GM23338 (cell line): ENCODE measurements around the gene POTEG.
"Not testable (repeated sequence)": the region's sequence is repeated elsewhere in the genome, so short reads cannot be mapped to it uniquely, and the experiment has no call there.

ENCODE experiments used
- CREB1 ChIP-seq: fragments of 250-450 bp; sonication (Bioruptor Pico); IDR thresholded peaks from 2 replicates; pipeline ENCODE4 v1.5.0; 2020; ENCODE audit warnings: low read depth, mild to moderate bottlenecking, moderate library complexity
- EZH2 ChIP-seq: fragments of 200-600 bp; sonication (generic); IDR thresholded peaks from one replicate; pipeline ENCODE4 v1.8.0; 2017; ENCODE audit warnings: antibody characterized with exemption, mild to moderate bottlenecking, low read depth; ENCODE audit not compliant: unreplicated experiment
- EZH2phosphoT487 ChIP-seq: fragments of 200-600 bp; sonication (generic); IDR thresholded peaks from one replicate; pipeline ENCODE4 v1.8.1; 2018; ENCODE audit warnings: antibody characterized with exemption; ENCODE audit not compliant: unreplicated experiment
- NANOG ChIP-seq: IDR thresholded peaks from 2 replicates; pipeline ENCODE4 v1.6.1; 2016; ENCODE audit warnings: antibody characterized with exemption, borderline replicate concordance
- POLR2AphosphoS5 ChIP-seq: IDR thresholded peaks from 2 replicates; pipeline ENCODE4 v1.6.1; 2016; ENCODE audit warnings: antibody characterized with exemption, low read depth
- REST ChIP-seq: IDR thresholded peaks from one replicate; pipeline ENCODE4 v1.6.1; 2018; ENCODE audit warnings: antibody characterized with exemption; ENCODE audit not compliant: unreplicated experiment
- ZNF114 ChIP-seq: fragments of 250-450 bp; sonication (Bioruptor Pico); IDR thresholded peaks from 2 replicates; pipeline ENCODE4 v1.5.0; 2020; ENCODE audit warnings: mild to moderate bottlenecking, moderate library complexity
- TF ChIP-seq, protein P1 (sequence below), 2 experiments: fragments of 200-600 bp in 1 of 2; sonication (generic) in 1 of 2; conservative IDR thresholded peaks; 2 replicates each; pipeline versions ENCODE4 v1.5.1 to v1.6.1; 2016 to 2017; ENCODE audit warnings: antibody characterized with exemption in 2 of 2, low read depth in 2 of 2, mild to moderate bottlenecking in 2 of 2, moderate library complexity in 1 of 2

DNA sequence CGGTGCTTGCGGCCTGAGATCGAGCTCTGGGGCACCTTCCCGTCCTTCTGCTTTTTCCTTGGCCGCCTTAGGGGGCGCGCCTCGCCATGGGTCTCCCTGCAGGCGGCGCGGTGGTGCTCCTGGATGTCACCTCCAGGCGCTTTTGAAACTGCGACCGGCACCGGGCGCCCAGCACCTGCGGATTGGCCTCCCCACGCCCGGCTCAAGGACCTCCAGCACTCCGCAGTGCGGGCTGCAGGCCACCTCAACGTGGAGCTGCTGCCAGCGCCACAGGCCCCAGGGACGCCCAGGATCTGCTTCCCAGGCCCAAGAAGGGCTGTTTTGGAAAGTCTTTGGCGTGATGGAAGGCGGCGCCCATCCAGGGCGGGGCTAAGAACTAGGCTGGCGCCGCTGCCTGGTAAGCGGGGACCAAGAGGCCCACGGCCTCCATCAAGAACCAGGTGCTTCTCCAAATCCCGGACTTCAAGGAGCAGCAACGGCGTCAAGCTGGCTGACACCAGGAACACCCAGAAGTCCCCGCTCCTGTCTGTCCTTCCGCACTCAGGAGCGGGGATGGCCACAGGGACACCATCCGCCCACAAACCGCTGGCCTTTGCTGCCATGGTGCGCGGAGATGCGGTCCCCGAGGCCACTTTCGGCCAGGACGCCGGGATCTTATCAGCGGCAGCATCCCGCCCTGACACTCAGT, 61.2 kb downstream of the POTEG start:
- TF ChIP-seq, protein P1, sequence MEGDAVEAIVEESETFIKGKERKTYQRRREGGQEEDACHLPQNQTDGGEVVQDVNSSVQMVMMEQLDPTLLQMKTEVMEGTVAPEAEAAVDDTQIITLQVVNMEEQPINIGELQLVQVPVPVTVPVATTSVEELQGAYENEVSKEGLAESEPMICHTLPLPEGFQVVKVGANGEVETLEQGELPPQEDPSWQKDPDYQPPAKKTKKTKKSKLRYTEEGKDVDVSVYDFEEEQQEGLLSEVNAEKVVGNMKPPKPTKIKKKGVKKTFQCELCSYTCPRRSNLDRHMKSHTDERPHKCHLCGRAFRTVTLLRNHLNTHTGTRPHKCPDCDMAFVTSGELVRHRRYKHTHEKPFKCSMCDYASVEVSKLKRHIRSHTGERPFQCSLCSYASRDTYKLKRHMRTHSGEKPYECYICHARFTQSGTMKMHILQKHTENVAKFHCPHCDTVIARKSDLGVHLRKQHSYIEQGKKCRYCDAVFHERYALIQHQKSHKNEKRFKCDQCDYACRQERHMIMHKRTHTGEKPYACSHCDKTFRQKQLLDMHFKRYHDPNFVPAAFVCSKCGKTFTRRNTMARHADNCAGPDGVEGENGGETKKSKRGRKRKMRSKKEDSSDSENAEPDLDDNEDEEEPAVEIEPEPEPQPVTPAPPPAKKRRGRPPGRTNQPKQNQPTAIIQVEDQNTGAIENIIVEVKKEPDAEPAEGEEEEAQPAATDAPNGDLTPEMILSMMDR (conservative IDR thresholded peaks at IDR 0.05; ENCODE audit: low read depth in 2 of 2), result not testable (repeated sequence)
- not testable (repeated sequence) for TF ChIP-seq ZNF114 (CRISPR knock-in tag); EZH2phosphoT487; POLR2AphosphoS5; CREB1 (CRISPR knock-in tag); REST; NANOG; EZH2
